ENCODE data around the gene ZFP91. TPM values are rescaled to one million over a fixed set of nuclear protein-coding genes. Genes with fewer than 3 reads are reported as not detected.

Gene ZFP91
- total and polyA plus RNA-seq, 12 donors: 11.4 to 69.7 (median 59.6) TPM

GRCh38 chr11:58574881-58575280, 4.0 kb upstream of the ZFP91 start:
- ATAC-seq (no peak), DNase-seq (no peak)
- H3K36me3 ChIP-seq: peaks cover 0 to 10% (median 1%) of the 10 kb centered on the region in 9 donors
- intact Hi-C loops (cut with DNase I): loop anchor here in 8 of 10 donors (2.0 to 10.0 kb wide), 9 partner anchors 42 to 980 kb away; partner anchors contain the start of genes CNTF (in 2 of the 8) and FAM111A (in 1 of the 8)
- TF ChIP-seq CTCF (IDR thresholded peaks at IDR 0.05): no peak
- peak overlapping the region in 3 of 10 donors; percentile 7 to 49 (median 13) for H3K4me3 ChIP-seq
- no peaks in the 10 kb centered on the region for H3K27me3 ChIP-seq
- H3K27ac ChIP-seq: peak overlapping the region in 5 of 10 donors; percentile 1 to 99 (median 6)
- peaks cover 14 to 55% (median 27%) of the 10 kb centered on the region in 9 donors for H3K4me1 ChIP-seq
- no peaks in the 10 kb centered on the region for H3K9me3 ChIP-seq

GRCh38 chr11:58575377-58576020, 3.4 kb upstream of the ZFP91 start, which contains the start of gene LPXN:
Gene LPXN (minus strand): TSS chr11:58575856. CDS start chr11:58575772, 84 bp downstream.
- Histone ChIP-seq H3K36me3 (peaks cover 0 to 4% (median 0%) of the 10 kb centered on the region in 9 donors), H3K9me3 (no peaks in the 10 kb centered on the region), H3K27ac (peak within 1 kb of the TSS in 8 of 10 donors; percentile 2 to 100 (median 99)), H3K4me1 (peaks cover 14 to 61% (median 32%) of the 10 kb centered on the region in 9 donors), H3K4me3 (peak within 1 kb of the TSS in 5 of 10 donors; percentile 7 to 91 (median 84)), H3K27me3 (no peaks in the 10 kb centered on the region)
- no peak for ATAC-seq
- DNase-seq: no peak
- intact Hi-C loops (cut with DNase I): loop anchor here in 9 of 10 donors (2.0 to 10.0 kb wide), 9 partner anchors 42 to 979 kb away; partner anchors contain the start of genes CNTF (in 2 of the 9) and FAM111A (in 1 of the 9)
- 71 to 88% methylated on average over 6 of the region's 6 CpGs for WGBS, 2 donors
- TF ChIP-seq CTCF (IDR thresholded peaks at IDR 0.05): no peak

- WGBS, 2 donors: 40 to 47% methylated on average over 4 of the region's 4 CpGs
- Histone ChIP-seq H3K36me3 (peaks cover 0 to 4% (median 0%) of the 10 kb centered on the region in 9 donors), H3K27ac (peak overlapping the region; percentile 93 to 100 (median 99)), H3K4me1 (peaks cover 14 to 76% (median 46%) of the 10 kb centered on the region in 9 donors), H3K9me3 (no peaks in the 10 kb centered on the region), H3K27me3 (no peaks in the 10 kb centered on the region), H3K4me3 (peak overlapping the region; percentile 69 to 99 (median 90))
- ATAC-seq (no peak), DNase-seq (no peak)
- intact Hi-C loops (cut with DNase I): loop anchor here in 9 of 10 donors (2.0 to 10.0 kb wide), 9 partner anchors 40 to 978 kb away; partner anchors contain the start of genes CNTF (in 2 of the 9) and FAM111A (in 1 of the 9)
- peak in 8 of 9 donors; percentile 18 to 66 (median 54) for TF ChIP-seq CTCF (IDR thresholded peaks at IDR 0.05)
Measured at GRCh38 chr11:58576887-58577471, 1.9 kb upstream of the ZFP91 start.

GRCh38 chr11:58577555-58578135, 1.2 kb upstream of the ZFP91 start:
- no peaks in the 10 kb centered on the region for H3K9me3 ChIP-seq
- WGBS, 2 donors: 0 to 1% methylated on average over 21 of the region's 21 CpGs
- peaks cover 14 to 76% (median 53%) of the 10 kb centered on the region in 9 donors for H3K4me1 ChIP-seq
- intact Hi-C loops (cut with DNase I): loop anchor here in 9 of 10 donors (2.0 to 10.0 kb wide), 10 partner anchors 40 to 977 kb away; partner anchors contain the start of genes CNTF (in 2 of the 9) and FAM111A (in 1 of the 9)
- peak overlapping the region; percentile 69 to 99 (median 90) for H3K4me3 ChIP-seq
- ATAC-seq (peak in 2 of 8 donors; percentile 1 to 2), DNase-seq (peak; percentile 38 to 42)
- no peak for TF ChIP-seq CTCF (IDR thresholded peaks at IDR 0.05)
- H3K27ac ChIP-seq: peak overlapping the region; percentile 93 to 100 (median 99)
- peaks cover 0 to 4% (median 0%) of the 10 kb centered on the region in 9 donors for H3K36me3 ChIP-seq
- no peaks in the 10 kb centered on the region for H3K27me3 ChIP-seq
